ENCODE results near the gene LONP1. TPM values are rescaled to one million over a fixed set of nuclear protein-coding genes. Genes with fewer than 3 reads are reported as not detected.

LONP1 gene
- total RNA-seq, 1 experiment from 2014 or later, result 113 TPM

GRCh38 chr19:5698635-5699422, 21.1 kb downstream of the LONP1 start:
- H3K4me3 Mint-ChIP-seq, result no peak overlapping the region
- H3K9ac ChIP-seq (ENCODE audit: extremely low read depth, insufficient read length, low read length), result no peak overlapping the region
- no peak overlapping the region for H2BK5ac ChIP-seq (ENCODE audit: insufficient read length, low read length)
- no peaks in the 10 kb centered on the region for H3K23me2 ChIP-seq (ENCODE audit: insufficient read length, low read depth, low read length, poor library complexity, severe bottlenecking)
- H3T11ph ChIP-seq (ENCODE audit: low read length), result no peak overlapping the region
- H3K79me2 ChIP-seq (ENCODE audit: insufficient read depth, low read length), result no peaks in the 10 kb centered on the region
- H3K9me3 Mint-ChIP-seq, result peaks cover 3 to 12% of the 10 kb centered on the region in 2 experiments; a peak in 3 of 5 replicates
- H4K91ac ChIP-seq (ENCODE audit: insufficient read length, low read depth, low read length), result no peak overlapping the region
- H4K20me1 ChIP-seq (ENCODE audit: control insufficient read depth, insufficient read depth, insufficient read length), result no peaks in the 10 kb centered on the region
- H2BK12ac ChIP-seq (ENCODE audit: insufficient read length, low read depth, low read length), result no peak overlapping the region
- H3K4me2 ChIP-seq (ENCODE audit: insufficient read depth, insufficient read length, low read length), result no peak overlapping the region
- peaks cover 0 to 3% of the 10 kb centered on the region in 2 experiments; a peak in 1 of 4 replicates for H3K4me1 Mint-ChIP-seq
- H3K4ac ChIP-seq (ENCODE audit: low read depth, low read length), result no peak overlapping the region
- no peaks in the 10 kb centered on the region for H3K27me3 ChIP-seq (ENCODE audit: insufficient read depth, low read length)
- H2AK5ac ChIP-seq (ENCODE audit: insufficient read length, low read length), result no peak overlapping the region
- no peak overlapping the region for H2AFZ ChIP-seq (ENCODE audit: low read length)
- no peak overlapping the region for H2BK120ac ChIP-seq (ENCODE audit: low read depth, low read length, poor library complexity, severe bottlenecking)
- no peak overlapping the region for H2BK15ac ChIP-seq (ENCODE audit: low read depth, low read length)
- H2BK20ac ChIP-seq (ENCODE audit: low read depth, low read length, poor library complexity, severe bottlenecking), result no peak overlapping the region
- no peak for DNase-seq
- no peak overlapping the region for H3K27ac ChIP-seq (ENCODE audit: insufficient read length, low read depth, low read length)
- no peaks in the 10 kb centered on the region for H3K4me1 ChIP-seq (ENCODE audit: insufficient read depth, low read length)
- no peak overlapping the region for H4K5ac ChIP-seq (ENCODE audit: insufficient read length, low read depth, low read length)
- TF ChIP-seq CTCF (conservative IDR thresholded peaks at IDR 0.05), result no peak
- no peak overlapping the region for H3K18ac ChIP-seq (ENCODE audit: insufficient read length, low read depth, low read length)
- H3K27ac Mint-ChIP-seq, result peak overlapping the region in 1 of 3 experiments; percentile 40; a peak in 1 of 7 replicates
- H4K8ac ChIP-seq (replicated peaks; ENCODE audit: insufficient read length, low read depth, low read length), result no peak overlapping the region
- H3K36me3 Mint-ChIP-seq (ENCODE audit: insufficient read depth in 1 of 3, low read depth in 3 of 3), result peaks cover 45 to 70% (median 60%) of the 10 kb centered on the region in 3 experiments
- no peaks in the 10 kb centered on the region for H3K9me3 ChIP-seq (ENCODE audit: control insufficient read depth, low read depth, low read length)
- H3K27me3 Mint-ChIP-seq (ENCODE audit: low read depth), result peaks cover 4% of the 10 kb centered on the region; the same call in 1 of the 2 replicates
- H3K56ac ChIP-seq (ENCODE audit: insufficient read length, low read depth, low read length), result no peak overlapping the region
- no peak overlapping the region for H3K14ac ChIP-seq (ENCODE audit: insufficient read depth, low read length)
- no peaks in the 10 kb centered on the region for H3K79me1 ChIP-seq (ENCODE audit: insufficient read depth, low read depth, low read length, poor library complexity, severe bottlenecking)
- H3K23ac ChIP-seq (ENCODE audit: insufficient read length, low read depth, low read length), result no peak overlapping the region
- no CpG with 5 or more reads among the region's 38 CpGs for WGBS (ENCODE audit: extremely low coverage, insufficient read length, low lambda C conversion rate)
